ENCODE data around the gene COL16A1. TPM values are rescaled to one million over a fixed set of nuclear protein-coding genes. Genes with fewer than 3 reads are reported as not detected.

The COL16A1 gene
- total RNA-seq (2022; extraction: Qiagen RNA extraction) = 3.6 to 7.1 TPM (median 5.4 TPM) in 5 replicates

DNA sequence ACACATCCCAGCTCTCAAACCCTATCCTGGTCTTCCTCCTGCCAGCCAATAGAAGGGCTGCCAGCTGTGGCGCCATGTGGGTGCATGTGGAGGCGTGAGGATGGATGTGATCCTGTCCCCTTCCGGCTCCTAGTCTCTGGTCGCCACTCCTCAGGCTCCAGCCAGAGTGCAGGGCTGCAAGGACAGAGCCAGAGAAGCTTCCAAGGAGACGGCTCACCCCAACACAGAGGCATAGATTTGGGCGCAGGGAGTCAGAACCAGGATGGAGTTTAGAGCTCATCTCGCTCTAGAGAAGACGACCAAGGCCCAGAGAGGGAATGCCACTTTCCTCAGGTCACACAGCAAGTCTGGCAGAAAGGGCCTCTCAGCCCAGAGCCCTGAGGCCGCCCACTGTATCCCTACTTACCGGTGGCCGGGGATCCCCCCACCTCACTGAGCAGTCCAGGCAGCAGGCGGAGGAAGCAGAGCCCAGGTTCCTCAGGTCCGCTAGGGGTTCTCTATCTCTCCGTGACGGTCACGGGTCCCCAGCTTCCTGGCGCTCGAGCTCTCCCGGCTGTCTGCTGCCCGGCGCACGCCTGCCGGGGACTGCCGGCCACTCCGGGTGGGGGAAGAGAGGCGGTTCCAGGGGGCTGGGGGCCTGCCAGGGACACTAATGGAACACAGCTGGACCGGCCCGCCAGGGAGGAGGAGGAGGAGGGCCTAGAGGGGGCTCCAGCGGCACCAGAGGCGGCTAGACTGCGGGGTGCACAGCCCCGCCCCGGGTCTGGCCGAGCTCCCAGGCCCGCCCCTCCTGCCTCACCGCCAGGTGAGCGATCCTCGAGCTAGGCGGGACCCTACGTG lies at the start of gene COL16A1:
Gene COL16A1 (minus strand): TSS at position 587 of the 840 bp plus-strand sequence. CDS start 1,824 bp downstream, outside the sequence.

DNA sequence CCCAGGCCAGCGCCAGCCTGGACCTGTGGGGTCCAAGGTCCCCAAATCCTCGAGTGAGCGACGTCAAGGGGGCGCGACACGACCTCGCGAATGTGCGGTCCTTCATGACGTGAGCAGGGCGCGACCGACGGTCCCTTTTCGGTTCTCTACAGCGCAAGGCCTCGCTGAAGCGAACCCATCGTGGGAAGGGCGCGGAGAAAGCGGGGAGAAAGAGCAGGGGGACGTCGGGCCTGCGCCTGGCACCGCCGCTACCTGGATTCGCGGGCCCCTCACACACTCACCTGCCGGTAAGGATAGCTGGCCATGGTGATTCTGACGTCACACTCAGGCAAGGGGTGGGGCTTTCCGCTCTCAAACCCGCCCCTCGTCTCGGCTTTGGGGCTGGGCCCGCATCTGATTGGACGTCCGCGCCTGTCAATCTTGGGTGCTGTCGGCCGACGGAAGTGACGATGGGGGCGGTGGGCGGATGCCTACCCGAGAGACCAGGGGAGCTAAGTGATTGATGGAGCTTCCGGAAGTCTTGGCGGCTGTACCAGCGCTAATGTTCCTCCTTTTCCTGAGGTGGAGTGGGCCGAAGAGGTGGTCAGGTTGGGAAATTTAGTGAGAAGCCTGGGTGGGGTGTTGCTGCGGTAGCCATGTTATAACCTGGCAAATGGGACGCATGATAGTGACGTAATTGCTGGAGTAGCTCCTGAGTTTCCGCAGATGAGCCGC lies 59.1 kb downstream of the COL16A1 start, which contains the start of gene PEF1:
Gene PEF1 (minus strand): TSS at position 317 of the 714 bp plus-strand sequence. CDS start 12 bp downstream, at position 305.

DNA sequence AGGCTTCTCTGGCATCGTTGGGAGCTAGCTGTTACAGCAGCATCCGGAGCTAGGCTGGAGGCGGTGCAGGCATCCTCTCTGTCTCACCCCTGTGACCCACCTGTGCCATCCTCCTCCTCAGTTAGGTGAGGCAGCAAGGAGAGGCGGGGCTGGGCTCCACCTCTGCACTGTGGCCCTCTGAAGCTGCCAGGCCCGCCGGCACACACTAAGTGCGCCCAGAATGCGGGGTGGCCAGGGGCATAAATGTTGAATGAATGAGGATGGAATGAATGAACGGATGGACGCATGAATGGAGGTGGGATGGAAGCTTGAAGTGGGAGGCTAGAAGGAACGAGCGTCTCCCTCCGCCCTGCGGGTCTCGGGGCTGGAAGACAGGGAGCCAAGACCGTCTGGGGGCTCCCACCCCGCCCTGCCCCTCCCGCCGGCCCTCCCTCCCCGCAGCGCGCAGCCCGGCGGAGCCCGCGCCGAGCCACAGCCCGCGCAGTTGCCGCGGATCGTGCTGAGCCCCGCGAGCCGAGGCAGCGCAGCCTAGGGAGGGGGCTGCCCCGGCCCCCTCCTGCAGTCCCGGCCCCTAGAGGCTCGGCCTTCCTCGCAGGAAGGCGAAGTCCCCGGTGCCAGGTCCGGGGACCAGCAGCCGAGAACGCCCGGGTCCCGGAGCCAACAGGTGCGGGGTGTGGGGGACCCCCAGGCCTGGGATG lies 86.5 kb downstream of the COL16A1 start, which contains the start of gene HCRTR1:
Gene HCRTR1 (plus strand): TSS at position 472 of the 698 bp plus-strand sequence. CDS start 1,504 bp downstream, outside the sequence.

Other genes starting within 250 kb of the COL16A1 start
- 0.45 to 0.92 TPM (median 0.72 TPM) in 5 replicates for gene TINAGL1, start 127.5 kb downstream of the COL16A1 start, total RNA-seq (2022; extraction: Qiagen RNA extraction)
- gene HCRTR1, start 86.3 kb downstream of the COL16A1 start, total RNA-seq (2022; extraction: Qiagen RNA extraction) = 0.04 TPM in 1 of 5 replicates, not detected in the others
- 40.2 to 50.2 TPM (median 47.5 TPM) in 5 replicates for gene PEF1, start 59.1 kb downstream of the COL16A1 start, total RNA-seq (2022; extraction: Qiagen RNA extraction)
- 4.7 to 8.4 TPM (median 6.6 TPM) in 5 replicates for gene ADGRB2, start 60.3 kb upstream of the COL16A1 start, total RNA-seq (2022; extraction: Qiagen RNA extraction)
- gene SPOCD1, start 112.0 kb upstream of the COL16A1 start, total RNA-seq (2022; extraction: Qiagen RNA extraction) = 4.0 to 6.3 TPM (median 4.6 TPM) in 5 replicates
- 176 to 209 TPM (median 186 TPM) in 5 replicates for gene PTP4A2, start 234.4 kb upstream of the COL16A1 start, total RNA-seq (2022; extraction: Qiagen RNA extraction)

Data from A549 treated with CORT108297 at 1 μM for 4 hours (cell line).